ENCODE measurements around the gene PCGF2. TPM values are rescaled to one million over a fixed set of nuclear protein-coding genes. Genes with fewer than 3 reads are reported as not detected.

PCGF2 gene
- total RNA-seq, 1 experiment from 2014 or later: 43.9 TPM

- POLR2A ChIA-PET: no interaction called here
- intact Hi-C loops (cut with micrococcal nuclease; ENCODE audit: unreplicated experiment): no loop called here
- BruUV-seq (replicated peaks): no TSS peak
These were observed 28.0 kb downstream of the PCGF2 start for GRCh38 chr17:38719943-38720641.

GRCh38 chr17:38719289-38719942 lies 28.7 kb downstream of the PCGF2 start:
- DNase-seq (ENCODE audit: low read depth, low spot score) (no peak), ATAC-seq (no peak)
- CTCF ChIA-PET: interaction anchor here (0.5 kb wide), 1 partner anchor 64 kb away, joined by 4 read pairs; no protein-coding TSS in a partner anchor
- intact Hi-C loops (cut with micrococcal nuclease; ENCODE audit: unreplicated experiment): no loop called here
- no peaks in the 10 kb centered on the region for H3K27me3 ChIP-seq (ENCODE audit: control insufficient read depth, insufficient read depth, low read length)
- H3K27ac ChIP-seq (ENCODE audit: low read length): no peak overlapping the region
- in situ Hi-C loops (cut with HindIII; ENCODE audit: low pct_unique_long_range_greater_than_20kb, low sequenced_read_pairs): no loop called here
- H3K36me3 ChIP-seq (ENCODE audit: control insufficient read depth, insufficient read depth, low read length): no peaks in the 10 kb centered on the region
- no TSS peak for BruUV-seq (replicated peaks)
- POLR2A ChIA-PET: no interaction called here
- H3K4me3 ChIP-seq (ENCODE audit: low read depth in 2 of 2, low read length in 2 of 2): no peak overlapping the region
- TF ChIP-seq, protein P1, sequence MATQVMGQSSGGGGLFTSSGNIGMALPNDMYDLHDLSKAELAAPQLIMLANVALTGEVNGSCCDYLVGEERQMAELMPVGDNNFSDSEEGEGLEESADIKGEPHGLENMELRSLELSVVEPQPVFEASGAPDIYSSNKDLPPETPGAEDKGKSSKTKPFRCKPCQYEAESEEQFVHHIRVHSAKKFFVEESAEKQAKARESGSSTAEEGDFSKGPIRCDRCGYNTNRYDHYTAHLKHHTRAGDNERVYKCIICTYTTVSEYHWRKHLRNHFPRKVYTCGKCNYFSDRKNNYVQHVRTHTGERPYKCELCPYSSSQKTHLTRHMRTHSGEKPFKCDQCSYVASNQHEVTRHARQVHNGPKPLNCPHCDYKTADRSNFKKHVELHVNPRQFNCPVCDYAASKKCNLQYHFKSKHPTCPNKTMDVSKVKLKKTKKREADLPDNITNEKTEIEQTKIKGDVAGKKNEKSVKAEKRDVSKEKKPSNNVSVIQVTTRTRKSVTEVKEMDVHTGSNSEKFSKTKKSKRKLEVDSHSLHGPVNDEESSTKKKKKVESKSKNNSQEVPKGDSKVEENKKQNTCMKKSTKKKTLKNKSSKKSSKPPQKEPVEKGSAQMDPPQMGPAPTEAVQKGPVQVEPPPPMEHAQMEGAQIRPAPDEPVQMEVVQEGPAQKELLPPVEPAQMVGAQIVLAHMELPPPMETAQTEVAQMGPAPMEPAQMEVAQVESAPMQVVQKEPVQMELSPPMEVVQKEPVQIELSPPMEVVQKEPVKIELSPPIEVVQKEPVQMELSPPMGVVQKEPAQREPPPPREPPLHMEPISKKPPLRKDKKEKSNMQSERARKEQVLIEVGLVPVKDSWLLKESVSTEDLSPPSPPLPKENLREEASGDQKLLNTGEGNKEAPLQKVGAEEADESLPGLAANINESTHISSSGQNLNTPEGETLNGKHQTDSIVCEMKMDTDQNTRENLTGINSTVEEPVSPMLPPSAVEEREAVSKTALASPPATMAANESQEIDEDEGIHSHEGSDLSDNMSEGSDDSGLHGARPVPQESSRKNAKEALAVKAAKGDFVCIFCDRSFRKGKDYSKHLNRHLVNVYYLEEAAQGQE (IDR thresholded peaks at IDR 0.05; ENCODE audit: insufficient read depth in 1 of 2, low read depth in 2 of 2, low read length in 1 of 2): no peak
- TF ChIP-seq SIN3A (IDR thresholded peaks at IDR 0.05; ENCODE audit: borderline replicate concordance, insufficient read depth, low read depth, low read length): no peak
- no peaks in the 10 kb centered on the region for H3K9me3 ChIP-seq (ENCODE audit: control insufficient read depth, insufficient read depth, low read depth, low read length)
- H3K4me1 ChIP-seq (ENCODE audit: control insufficient read depth, insufficient read depth, low read length): no peaks in the 10 kb centered on the region

More at GRCh38 chr17:38719943-38720641, 28.0 kb downstream of the PCGF2 start:
- TF ChIP-seq, protein P1 (IDR thresholded peaks at IDR 0.05; ENCODE audit: insufficient read depth in 1 of 2, low read depth in 2 of 2, low read length in 1 of 2): no peak
- H3K4me3 ChIP-seq (ENCODE audit: low read depth in 2 of 2, low read length in 2 of 2): no peak overlapping the region
- no peaks in the 10 kb centered on the region for H3K36me3 ChIP-seq (ENCODE audit: control insufficient read depth, insufficient read depth, low read length)
- no peaks in the 10 kb centered on the region for H3K4me1 ChIP-seq (ENCODE audit: control insufficient read depth, insufficient read depth, low read length)
- no peaks in the 10 kb centered on the region for H3K9me3 ChIP-seq (ENCODE audit: control insufficient read depth, insufficient read depth, low read depth, low read length)
- no peak for DNase-seq (ENCODE audit: low read depth, low spot score)
- H3K27ac ChIP-seq (ENCODE audit: low read length): no peak overlapping the region
- in situ Hi-C loops (cut with HindIII; ENCODE audit: low pct_unique_long_range_greater_than_20kb, low sequenced_read_pairs): no loop called here
- no peaks in the 10 kb centered on the region for H3K27me3 ChIP-seq (ENCODE audit: control insufficient read depth, insufficient read depth, low read length)
- ATAC-seq: no peak
- CTCF ChIA-PET: no interaction called here
